HL-60/S4 treated with phorbol 12-myristate 13-acetate at 8.2 ng/mL for 4 days and 3 days (cell line): ENCODE measurements around the gene SDK2.
"Not testable (repeated sequence)": the region's sequence is repeated elsewhere in the genome, so short reads cannot be mapped to it uniquely, and the experiment has no call there.

Source experiments
- in situ Hi-C: fragments of 300-500 bp; cut with MboI; formaldehyde crosslinking; loops from 2 replicates; pipeline ENCODE4 v1.15.0; 2022; ENCODE audit warnings: low sequenced_read_pairs

Gene SDK2

GRCh38 chr17:73320601-73321264 lies 323.5 kb downstream of the SDK2 start:
- in situ Hi-C loops: no loop called here

GRCh38 chr17:73319766-73320165 lies 324.5 kb downstream of the SDK2 start:
- in situ Hi-C loops: no loop called here

DNA sequence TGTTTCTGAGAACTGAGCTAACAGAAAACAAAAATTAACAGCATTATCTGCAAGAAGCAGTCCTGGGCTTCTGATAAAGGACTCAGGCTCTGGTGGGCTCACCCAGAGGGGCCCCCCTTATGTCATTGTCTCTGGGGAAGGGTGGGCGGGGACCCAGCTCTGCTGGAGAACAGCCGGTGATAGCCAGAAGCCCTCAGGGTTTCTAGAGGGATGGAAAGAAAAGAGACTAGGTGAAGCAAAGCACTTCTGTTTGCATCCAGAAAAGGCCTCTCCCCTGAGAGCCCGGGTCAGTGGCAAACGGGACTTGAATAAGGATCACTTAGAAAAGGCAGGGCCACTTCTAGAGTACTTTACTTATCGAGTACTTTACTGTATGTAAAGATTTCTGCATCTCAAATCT lies 325.4 kb downstream of the SDK2 start:
- in situ Hi-C loops: no loop called here

- in situ Hi-C loops: no loop called here
These were observed 325.8 kb downstream of the SDK2 start for GRCh38 chr17:73318427-73318813.

GRCh38 chr17:73317513-73318426 lies 326.5 kb downstream of the SDK2 start:
- in situ Hi-C loops: no loop called here

DNA sequence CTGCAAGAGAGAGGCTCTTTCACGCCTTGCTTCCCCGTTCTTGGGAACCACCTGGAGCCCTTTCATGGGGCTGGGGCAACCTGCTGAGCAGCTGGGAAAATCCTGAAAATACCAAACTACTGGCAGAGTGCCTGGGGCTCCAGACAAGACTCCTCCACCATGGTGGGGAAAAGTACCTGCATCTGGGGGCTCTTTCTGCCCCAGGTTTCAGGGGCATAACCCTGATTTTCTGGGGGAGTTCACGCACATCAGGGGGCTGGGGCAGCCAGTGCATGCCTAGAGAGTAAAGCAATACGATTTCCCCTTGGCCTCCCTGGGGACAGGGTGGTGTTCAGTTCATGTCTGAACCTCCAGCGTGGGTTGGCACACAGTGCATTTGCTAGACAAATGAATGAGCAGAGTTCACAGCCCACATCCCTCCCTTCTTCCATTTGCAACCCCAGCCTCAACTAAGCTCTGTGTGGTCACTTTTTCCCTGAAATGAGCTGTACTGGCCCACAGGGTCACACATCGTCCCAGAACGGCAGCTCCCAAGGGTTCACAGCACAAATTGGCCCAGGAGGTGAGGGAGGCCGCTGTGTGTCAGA lies 327.2 kb downstream of the SDK2 start:
- in situ Hi-C loops: no loop called here

DNA sequence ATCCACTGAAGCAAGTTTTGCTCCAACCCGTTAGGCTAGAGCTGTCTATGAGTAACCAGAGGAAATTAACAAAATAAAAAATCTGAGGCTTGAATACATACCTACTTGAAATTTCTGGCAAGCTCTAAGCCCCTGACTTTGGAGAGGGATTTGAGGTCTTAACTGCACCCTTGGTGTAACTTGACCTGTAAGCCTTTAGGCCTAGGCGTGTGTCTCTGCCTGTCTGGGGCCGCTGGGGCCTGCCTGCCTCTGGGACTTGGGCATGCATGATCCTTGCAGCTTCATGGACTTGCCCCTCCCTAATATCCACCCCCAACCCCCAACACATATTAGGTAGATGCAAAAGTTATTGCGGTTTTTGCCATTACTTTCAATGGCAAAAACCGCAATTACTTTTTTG lies 328.8 kb downstream of the SDK2 start:
- in situ Hi-C loops: no loop called here

DNA sequence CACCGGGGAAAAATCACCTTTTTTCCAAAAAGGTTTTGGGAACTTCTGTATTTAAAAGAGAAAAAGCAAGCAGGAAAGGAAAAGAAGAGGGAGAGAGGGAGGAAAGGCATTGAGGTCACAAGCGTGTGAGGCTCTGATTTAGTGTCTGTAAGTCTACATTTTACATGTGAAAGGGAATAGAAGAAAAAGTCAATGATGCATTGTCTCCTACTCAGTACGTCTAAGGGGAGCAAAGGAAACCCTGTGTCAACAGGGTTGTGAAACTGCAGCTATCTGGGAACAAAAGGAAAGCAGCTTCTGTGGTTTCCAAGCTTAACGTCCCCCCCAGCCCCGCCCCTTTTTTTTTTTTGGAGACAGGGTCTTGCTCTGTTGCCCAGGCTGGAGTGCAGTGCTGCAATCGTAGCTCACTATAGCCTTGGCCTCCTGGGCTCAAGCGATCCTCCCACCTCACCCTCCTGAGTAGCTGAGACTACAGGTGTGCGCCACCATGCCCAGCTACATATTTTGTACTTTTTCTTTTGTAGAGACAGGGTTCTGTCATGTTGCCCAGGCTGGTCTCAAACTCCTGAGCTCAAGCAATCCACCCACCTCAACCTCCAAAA lies 330.6 kb downstream of the SDK2 start:
- in situ Hi-C loops: no loop called here

GRCh38 chr17:73312887-73313286 lies 331.4 kb downstream of the SDK2 start:
- in situ Hi-C loops: not testable (repeated sequence)

GRCh38 chr17:73311781-73312641 lies 332.2 kb downstream of the SDK2 start, which contains the start of gene CDC42EP4:
Gene CDC42EP4, minus strand, starts transcription at chr17:73312001. Its CDS starts 25,501 bp downstream, at chr17:73286500.
- in situ Hi-C loops: no loop called here

DNA sequence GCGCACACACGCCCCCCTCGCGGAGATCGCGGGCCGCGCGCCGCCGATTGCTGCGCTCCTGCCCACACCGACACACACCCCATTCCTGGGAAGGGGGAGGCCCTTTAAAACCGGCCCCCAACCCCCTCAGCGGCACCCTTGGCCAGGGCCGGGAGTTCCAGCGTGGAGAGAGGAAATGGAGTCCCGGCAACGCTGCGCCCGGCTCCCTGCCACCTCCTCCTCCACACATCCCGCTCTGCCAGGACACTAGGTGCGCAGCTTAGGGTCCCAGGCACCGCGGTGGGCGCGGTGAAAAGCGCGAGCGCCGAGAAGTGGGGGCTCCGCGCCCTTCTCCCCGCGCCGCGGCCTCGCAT lies 332.8 kb downstream of the SDK2 start:
- in situ Hi-C loops: no loop called here

GRCh38 chr17:73309727-73310596 lies 334.3 kb downstream of the SDK2 start:
- in situ Hi-C loops: no loop called here

DNA sequence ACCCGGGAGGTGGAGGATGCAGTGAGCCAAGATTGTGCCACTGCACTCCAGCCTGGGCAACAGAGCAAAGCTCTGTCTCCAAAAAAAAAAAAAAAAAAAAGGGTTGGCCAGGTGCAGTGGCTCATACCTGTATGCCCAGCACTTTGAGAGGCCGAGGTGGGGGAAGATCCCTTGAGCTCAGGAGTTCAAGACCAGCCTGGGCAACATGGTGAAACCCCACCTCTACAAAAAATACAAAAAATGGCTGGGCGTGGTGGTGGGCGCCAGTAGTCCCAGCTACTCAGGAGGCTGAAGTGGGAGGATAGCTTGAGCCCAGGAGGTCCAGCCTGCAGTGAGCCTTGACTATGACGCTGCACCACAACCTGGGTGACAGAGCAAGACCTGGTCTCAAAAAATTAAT lies 335.3 kb downstream of the SDK2 start:
- in situ Hi-C loops: not testable (repeated sequence)

GRCh38 chr17:73308017-73308823 lies 336.0 kb downstream of the SDK2 start:
- in situ Hi-C loops: no loop called here

GRCh38 chr17:73307130-73307529 lies 337.1 kb downstream of the SDK2 start:
- in situ Hi-C loops: no loop called here

DNA sequence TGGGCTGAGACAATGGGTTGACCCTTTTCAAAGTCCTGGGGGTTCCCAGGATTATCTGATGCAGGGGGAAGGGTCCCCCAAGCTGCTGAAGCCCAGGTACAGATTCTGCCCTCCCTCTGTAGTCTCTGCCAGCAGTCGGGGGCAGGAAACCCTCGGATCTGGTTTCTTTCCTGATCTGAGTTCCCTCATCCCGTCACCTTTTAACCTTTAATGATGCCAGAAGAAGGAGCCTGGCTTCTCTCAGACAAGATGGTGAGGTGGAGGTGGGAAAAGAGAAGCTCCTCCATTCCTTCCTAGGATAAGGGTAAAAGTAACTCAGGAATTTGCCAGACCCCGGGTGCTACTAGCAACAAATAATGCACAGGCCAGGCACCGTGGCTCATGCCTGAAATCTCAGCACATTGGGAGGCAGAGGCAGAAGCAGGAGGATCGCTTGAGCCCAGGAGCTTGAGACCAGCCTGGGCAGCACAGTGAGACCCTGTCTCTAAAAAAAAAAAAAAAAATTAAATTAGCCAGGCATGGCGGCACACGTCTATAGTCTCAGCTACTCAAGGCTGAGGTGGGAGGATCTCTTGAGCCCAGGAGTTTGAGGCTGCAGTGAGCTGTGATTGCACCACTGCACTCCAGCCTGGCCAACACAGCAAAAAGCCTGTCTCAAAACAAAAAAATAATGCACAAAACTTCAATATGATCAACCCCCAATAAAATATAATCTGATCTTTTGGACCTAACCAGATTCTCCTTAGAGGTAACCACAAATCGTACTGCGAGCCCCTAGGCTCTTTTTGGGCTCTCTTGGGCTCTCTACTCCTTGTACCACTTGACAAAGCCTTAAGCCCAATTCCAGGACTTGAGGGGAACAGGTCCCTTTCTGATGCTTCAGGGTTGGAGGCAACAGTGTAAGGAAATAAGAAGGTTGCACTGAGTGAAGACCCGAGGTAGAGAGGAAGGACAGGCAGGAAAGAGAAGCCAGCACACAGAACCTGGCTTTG lies 338.1 kb downstream of the SDK2 start:
- in situ Hi-C loops: no loop called here

GRCh38 chr17:73304971-73305812 lies 339.1 kb downstream of the SDK2 start:
- in situ Hi-C loops: no loop called here
